HL-60 (cell line): ENCODE results near the gene KDM2B.

Experiments
- GABPA ChIP-seq: IDR thresholded peaks from 2 replicates; pipeline ENCODE4 v1.6.1; 2012; ENCODE audit warnings: low read depth
- POLR2AphosphoS5 ChIP-seq: IDR thresholded peaks from 2 replicates; pipeline ENCODE4 v1.6.1; 2012; ENCODE audit warnings: low read depth
- SPI1 ChIP-seq: IDR thresholded peaks from 2 replicates; pipeline ENCODE4 v1.6.1; 2012; ENCODE audit warnings: low read depth, mild to moderate bottlenecking, borderline replicate concordance
- TF ChIP-seq, protein P1 (sequence below): IDR thresholded peaks from one replicate; pipeline ENCODE4 v1.5.1; 2011; ENCODE audit warnings: low read length, control low read depth, inconsistent platforms; ENCODE audit not compliant: insufficient read depth

DNA sequence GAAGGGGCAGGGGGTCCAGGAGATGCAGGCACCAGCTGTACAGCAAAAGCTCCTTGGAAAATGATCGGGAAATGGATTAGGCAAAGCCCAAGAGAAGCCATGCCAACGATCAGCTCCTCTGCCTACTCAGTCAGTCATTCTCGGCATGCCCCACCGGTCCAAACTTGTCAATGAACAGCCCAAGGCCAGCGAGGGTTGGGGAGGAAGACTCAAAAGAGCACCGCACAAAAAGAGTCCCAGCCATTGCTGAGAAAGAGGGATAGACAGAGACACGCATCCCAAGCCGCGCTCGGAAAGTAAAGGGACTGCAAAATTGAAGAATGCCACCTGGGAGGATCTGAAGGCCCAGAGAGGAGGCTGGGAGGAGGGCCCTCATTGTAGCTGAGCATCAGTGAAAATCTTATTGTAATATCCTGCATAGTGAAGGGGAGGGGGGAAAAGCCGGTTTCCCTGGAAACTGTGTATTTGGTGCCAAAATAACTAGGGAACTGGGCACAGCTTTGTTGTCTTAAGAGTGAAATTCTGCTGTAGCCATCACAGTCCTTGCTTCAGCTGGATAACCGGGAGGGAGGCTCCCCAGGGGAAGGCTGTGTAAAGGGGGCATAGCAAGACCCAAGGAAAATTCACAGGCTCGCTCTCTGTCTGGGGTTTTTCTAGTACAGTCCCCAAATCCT, 4.7 kb downstream of the KDM2B start:
- TF ChIP-seq POLR2AphosphoS5 (no peak), GABPA (no peak), SPI1 (no peak)
- TF ChIP-seq, protein P1, sequence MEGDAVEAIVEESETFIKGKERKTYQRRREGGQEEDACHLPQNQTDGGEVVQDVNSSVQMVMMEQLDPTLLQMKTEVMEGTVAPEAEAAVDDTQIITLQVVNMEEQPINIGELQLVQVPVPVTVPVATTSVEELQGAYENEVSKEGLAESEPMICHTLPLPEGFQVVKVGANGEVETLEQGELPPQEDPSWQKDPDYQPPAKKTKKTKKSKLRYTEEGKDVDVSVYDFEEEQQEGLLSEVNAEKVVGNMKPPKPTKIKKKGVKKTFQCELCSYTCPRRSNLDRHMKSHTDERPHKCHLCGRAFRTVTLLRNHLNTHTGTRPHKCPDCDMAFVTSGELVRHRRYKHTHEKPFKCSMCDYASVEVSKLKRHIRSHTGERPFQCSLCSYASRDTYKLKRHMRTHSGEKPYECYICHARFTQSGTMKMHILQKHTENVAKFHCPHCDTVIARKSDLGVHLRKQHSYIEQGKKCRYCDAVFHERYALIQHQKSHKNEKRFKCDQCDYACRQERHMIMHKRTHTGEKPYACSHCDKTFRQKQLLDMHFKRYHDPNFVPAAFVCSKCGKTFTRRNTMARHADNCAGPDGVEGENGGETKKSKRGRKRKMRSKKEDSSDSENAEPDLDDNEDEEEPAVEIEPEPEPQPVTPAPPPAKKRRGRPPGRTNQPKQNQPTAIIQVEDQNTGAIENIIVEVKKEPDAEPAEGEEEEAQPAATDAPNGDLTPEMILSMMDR, result no peak
